ENCODE measurements around the gene LUC7L.

LUC7L gene

GRCh38 chr16:142405-142967 is 86.8 kb downstream of the LUC7L start:
- DNase-seq (ENCODE audit: low spot score) = no peak

DNA sequence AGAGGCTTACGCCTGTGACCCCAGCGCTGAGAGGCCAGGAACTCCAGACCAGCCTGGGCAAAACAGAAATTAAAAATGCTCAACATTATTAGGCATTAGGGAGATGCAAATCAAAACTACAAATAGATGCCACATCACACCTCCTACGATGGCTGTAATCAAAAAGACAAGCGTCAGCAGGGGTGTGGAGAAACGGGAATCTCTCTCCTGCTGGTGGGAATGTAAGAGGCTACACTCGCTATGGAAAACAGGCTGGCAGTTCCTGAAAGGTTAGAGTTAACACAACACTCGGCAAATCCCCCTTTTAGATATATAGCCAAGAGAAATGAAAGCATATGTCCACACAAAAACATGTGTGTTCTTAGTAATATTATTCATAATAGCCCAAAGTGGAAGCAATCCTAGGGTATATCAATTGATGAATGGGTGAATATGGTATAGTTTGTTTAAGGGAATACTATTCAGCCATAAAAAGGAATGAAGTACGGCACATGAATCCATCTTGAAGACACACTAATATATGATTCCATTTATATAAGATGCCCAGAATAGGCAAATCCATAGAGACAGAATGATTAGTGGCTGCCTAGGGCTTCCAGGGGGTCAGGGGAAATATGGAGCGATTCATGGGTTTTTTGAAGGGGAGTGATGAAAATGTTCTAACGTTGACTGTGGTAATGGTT is 88.9 kb downstream of the LUC7L start:
- no peak for DNase-seq (ENCODE audit: low spot score)
